HCEC 1CT (cell line): ENCODE measurements around the gene ABI1.
A peak's percentile ranks its signal among the peaks of the same experiment; 100 is the strongest.

Experiments
- DNase-seq: peaks from one replicate; pipeline ENCODE4 v3.0.0-alpha.2; 2017

ABI1 gene

GRCh38 chr10:26854524-26854923 is 6.2 kb downstream of the ABI1 start:
- DNase-seq = no peak

GRCh38 chr10:26844396-26844975 is 16.3 kb downstream of the ABI1 start:
- no peak for DNase-seq

DNA sequence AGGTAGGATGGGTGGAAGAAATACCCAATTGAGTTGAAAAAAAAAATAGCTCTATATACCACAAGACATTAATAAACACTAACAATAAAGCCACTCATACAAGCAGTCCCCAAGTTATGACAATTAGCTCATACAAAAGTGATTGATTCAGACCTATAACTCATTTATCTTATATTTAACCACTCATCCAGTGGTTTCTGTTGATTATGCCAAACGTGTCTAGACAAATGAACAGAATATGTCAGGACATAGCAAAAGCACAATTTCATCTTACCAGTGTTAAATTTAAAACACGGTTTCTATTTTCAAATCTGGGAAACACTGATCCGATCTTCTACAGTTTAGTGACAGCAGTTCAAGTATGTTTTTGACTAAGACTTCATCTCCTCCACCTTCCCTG is 17.0 kb downstream of the ABI1 start:
- DNase-seq = no peak

DNA sequence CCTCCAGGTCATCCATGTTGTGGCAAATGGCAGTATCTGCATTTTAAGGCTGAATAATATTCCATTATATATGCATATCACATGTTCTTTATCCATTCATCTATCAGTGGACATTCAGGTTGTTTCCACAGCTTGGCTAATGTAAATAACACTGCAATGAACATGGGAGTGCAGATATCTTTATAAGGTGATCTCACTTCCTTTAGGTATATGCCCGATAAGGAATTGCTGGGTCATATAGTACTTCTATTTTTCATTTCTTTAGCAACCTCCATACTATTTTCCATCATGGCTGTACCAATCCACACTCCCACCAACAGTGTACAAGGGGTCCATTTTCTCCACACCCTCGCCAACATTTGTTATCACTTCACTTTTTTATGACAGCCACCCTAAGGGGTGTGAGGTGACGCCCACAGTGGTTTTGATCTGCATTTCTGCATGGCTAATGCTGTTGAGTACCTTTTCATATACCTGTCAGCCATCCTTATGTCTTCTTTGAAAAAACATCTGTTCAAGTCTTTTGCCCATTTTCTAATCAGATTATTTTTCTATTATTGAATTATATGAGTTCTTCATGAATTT is 18.9 kb downstream of the ABI1 start:
- no peak for DNase-seq

DNA sequence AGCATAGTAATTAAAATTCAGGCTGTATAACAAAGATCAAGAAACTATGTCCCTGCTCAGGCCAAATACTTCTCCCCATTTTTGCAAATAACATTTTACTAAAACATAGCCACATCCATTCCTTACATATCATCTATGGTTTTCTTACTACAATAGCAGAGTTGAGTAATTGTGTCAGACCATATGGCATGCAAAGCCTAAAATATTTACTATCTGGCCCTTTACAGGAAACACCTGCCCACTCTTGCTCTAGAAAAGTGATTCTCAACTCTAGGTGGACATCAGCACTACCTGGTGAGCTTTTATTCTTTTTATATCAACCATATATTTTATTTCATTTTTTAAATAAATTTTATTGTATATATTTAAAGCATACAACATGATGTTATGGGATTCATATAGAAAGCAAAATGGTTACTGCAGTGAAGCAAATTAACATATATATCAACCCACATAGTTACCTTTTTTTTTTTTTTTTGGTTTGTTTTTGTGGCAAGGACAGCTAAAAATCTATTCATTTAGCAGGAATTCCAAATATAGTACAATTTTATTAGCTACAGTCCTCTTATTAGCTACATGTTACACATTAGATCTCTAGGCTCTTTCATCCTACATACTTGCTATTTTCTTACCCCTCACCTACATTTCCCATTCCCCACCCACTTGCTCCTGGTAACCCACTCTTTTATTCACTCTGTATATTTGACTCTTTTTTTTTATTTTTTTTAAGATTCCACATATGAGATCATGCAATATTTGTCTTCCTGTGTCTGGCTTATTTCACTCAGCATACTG is 19.6 kb downstream of the ABI1 start:
- no peak for DNase-seq

DNA sequence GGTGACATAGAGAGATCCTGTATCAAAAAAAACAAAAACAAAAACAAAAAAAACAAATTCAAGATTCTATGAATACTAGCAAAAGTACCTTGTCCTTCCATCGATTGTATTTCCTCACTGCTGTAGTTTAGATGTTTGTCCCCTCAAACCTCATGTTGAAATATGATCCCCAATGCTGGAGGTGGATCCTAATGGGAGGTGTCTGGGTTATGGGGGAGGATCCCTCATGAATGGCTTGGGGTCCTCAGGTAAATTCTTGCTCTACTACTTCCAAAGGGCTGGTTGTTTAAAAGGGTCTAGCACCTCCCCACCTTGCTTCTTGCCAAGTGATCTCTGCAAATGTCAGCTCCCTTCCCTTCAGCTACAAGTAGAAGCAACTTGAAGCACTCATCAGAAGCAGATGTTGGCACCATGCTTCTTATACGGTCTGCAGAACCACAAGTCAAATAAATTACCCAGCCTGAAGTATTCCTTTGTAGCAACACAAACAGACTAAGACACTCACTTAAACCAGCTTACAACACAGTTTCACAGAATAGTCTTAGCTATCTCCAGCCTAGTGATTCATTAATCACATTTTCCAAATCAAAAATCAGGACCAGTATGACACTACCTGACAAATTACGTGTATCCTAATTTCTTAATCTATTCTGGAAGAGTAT is 20.7 kb downstream of the ABI1 start:
- no peak for DNase-seq

- no peak for DNase-seq
Observed at GRCh38 chr10:26837139-26837538, 23.6 kb downstream of the ABI1 start.

DNA sequence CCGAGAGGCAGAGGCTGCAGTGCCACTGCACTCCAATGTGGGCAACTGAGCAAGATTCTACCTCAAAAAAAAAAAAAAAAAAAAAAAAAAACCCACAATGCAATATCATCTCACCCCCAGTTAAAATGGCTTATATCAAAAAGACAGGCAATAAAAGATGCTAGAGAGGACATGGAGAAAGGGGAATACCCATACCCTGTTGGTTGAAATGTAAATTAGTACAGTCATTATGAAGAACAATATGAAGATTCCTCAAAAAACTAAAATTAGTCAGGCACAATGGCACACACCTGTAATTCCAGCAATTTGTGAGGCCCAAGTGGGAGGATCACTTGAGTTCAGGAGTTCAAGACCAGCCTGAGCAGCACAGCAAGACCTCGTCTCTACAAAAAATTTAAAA is 25.7 kb downstream of the ABI1 start:
- no peak for DNase-seq

GRCh38 chr10:26832960-26833359 is 27.8 kb downstream of the ABI1 start:
- DNase-seq = no peak

DNA sequence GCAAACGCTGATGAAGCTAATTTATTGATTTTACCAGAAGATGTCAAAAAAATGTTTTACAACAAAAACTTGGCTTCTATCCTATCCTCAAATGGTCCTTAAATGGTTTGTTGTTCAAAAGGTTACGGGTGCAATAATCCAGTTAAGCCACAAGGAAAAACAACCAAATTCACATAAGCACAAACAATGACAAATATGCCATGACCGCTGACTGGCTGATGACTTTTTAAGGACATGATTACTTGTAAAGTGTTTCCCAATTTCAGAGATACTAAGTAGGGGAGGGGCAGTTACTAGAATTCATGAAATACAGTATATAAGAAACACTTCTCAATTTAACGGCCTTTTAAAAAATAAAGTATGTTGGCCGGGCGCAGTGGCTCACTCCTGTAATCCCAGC is 28.8 kb downstream of the ABI1 start:
- DNase-seq = peak; percentile 22

GRCh38 chr10:26829810-26830515 is 30.8 kb downstream of the ABI1 start:
- DNase-seq = no peak

GRCh38 chr10:26824015-26824690 is 36.6 kb downstream of the ABI1 start:
- no peak for DNase-seq

DNA sequence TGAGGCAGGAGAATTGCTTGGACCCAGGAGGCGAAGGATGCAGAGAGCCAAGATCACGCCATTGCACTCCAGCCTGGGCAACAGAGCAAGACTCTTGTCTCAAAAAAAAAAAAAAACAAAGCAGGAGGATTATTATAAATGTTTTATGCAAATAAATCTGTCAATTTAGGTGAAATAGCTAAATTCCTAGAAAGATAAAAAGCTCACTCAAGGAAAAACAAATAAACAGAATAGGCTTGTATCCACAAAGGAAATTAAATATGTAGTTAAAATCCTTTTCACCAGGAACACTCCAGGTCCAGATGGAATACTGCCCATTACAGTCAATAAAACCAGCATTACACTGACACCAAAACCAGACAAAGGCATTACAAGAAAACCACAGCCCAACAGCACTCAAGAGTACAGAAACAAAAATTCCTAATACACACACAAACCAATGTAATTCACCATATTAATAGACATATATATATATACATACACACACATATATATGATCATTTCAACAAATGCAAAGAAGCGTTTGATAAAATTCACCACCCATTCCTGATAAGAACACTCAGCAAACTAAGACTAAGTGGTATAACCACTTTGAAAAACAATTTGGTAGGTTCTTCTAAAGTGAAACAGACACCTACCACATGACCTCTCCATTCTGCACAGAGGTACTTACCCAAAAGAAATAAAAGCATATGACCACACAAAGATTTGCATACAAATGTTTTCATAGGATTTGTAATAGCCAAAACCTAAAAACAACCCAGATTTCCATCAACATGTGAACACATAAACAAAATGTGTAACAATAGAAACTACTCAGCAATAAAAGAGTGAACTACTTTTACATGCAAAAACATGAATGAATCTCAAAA is 38.8 kb downstream of the ABI1 start:
- DNase-seq = no peak

DNA sequence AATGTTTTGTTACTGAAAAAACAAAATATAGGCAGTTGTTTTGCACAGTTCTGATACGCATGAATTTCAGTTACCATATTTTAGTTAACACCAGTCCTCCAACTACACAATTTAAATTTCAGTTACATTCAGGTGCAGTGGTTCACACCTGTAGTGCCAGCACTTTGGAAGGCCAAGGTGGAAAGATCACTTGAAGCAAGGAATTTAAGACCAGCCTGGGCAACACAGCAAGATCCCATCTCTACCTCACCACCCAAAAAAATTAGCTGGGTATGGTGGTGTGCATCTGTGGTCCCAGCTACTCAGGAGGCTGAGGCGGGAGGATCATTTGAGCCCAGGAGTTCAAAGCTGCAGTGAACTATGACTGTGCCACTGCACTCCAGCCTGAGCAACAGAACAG is 45.3 kb downstream of the ABI1 start:
- DNase-seq = no peak

- DNase-seq = peak; percentile 15
Observed at GRCh38 chr10:26810435-26811026, 50.2 kb downstream of the ABI1 start.

GRCh38 chr10:26809973-26810372 is 50.8 kb downstream of the ABI1 start:
- DNase-seq = no peak

DNA sequence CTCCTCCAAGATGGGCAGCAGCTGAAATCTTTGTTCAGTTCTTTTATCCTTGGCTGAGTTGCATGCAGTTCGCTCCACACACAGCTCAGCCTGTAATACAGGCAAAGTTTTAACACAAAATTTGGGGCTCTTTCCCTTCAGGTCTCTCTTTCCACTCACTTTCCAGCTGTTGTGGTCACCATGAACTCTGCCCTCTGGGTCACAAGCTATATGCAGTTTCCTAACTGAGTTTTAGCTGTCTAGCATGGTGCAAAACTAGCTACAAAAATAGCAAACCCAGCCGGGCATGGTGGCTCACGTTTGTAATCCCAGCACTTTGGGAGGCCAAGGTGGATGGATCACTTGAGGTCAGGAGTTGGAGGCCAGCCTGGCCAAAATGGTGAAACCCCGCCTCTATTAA is 53.2 kb downstream of the ABI1 start:
- no peak for DNase-seq

DNA sequence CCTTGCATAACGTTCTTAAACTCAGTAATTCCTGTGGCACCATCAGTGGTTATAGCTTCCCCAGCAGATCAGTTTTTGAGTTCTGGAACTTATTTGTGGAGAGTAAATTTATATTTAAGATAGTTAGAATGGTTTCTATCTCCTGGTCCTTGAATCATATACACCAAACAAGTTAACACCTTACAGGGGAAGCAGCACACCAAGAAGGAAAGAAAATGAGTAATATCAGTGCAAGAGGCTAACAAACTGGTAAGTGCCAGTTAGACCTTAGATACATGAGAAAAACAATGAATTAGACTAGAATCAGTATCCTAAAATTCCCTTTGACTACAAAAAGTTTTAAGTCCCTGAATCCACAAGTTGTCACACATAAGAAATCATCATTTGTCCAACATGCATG is 54.2 kb downstream of the ABI1 start:
- DNase-seq = no peak

- DNase-seq = peak; percentile 54
Observed at GRCh38 chr10:26805567-26806245, 55.1 kb downstream of the ABI1 start.
